Caco-2 (cell line): Measurements from ENCODE around the gene RNF41. TPM values are rescaled to one million over a fixed set of nuclear protein-coding genes. Genes with fewer than 3 reads are reported as not detected.
A peak's percentile ranks its signal among the peaks of the same experiment; 100 is the strongest.
"Not testable (repeated sequence)": the region's sequence is repeated elsewhere in the genome, so short reads cannot be mapped to it uniquely, and the experiment has no call there.

Experiments used
- BruUV-seq: library from RNA; stranded (reverse); fragments of 400-500 nt; replicated peaks from 2 replicates; lab custom pipeline; 2021; lab: Mats Ljungman, UMichigan
- CTCF ChIA-PET: fragments of 300-600 bp; sonication (Branson Sonifier 250); formaldehyde crosslinking; loops from one replicate; lab custom pipeline; 2022; ENCODE audit warnings: antibody characterized with exemption; lab: Charles Lee
- POLR2A ChIA-PET: fragments of 300-600 bp; sonication (Branson Sonifier 250); formaldehyde crosslinking; loops from one replicate; lab custom pipeline; 2022; ENCODE audit warnings: antibody characterized with exemption; lab: Charles Lee
- DNase-seq, 2 experiments: peaks; one replicate each; pipeline versions ENCODE4 v3.0.0 to v3.0.0-alpha.2; 2020 to 2022
- H3K27me3 ChIP-seq: replicated peaks from 2 replicates; pipeline ENCODE4 v1.6.0; 2011; ENCODE audit warnings: low read length; ENCODE audit not compliant: control insufficient read depth, insufficient read depth
- H3K36me3 ChIP-seq: 2 replicates; pipeline ENCODE4 v1.5.1; 2011; ENCODE audit warnings: low read length; ENCODE audit not compliant: control insufficient read depth, insufficient read depth
- H3K4me1 ChIP-seq: fragments of 250-450 bp; sonication (Bioruptor Pico); 2 replicates; pipeline ENCODE4 v1.5.1; 2020; ENCODE audit warnings: mild to moderate bottlenecking
- H3K4me3 ChIP-seq: 2 replicates; pipeline ENCODE4 v1.5.1; 2011; ENCODE audit warnings: low read depth, mild to moderate bottlenecking, control low read depth, low read length
- H3K9me3 ChIP-seq: fragments of 250-450 bp; sonication (Bioruptor Pico); 2 replicates; pipeline ENCODE4 v1.5.1; 2020; ENCODE audit warnings: mild to moderate bottlenecking, moderate library complexity
- H3K27ac Mint-ChIP-seq: one replicate; pipeline ENCODE4 v1.8.0; 2022; ENCODE audit warnings: mixed read lengths; ENCODE audit not compliant: unreplicated experiment
- H3K27me3 Mint-ChIP-seq: one replicate; pipeline ENCODE4 v1.8.0; 2022; ENCODE audit warnings: mixed read lengths; ENCODE audit not compliant: insufficient read depth, unreplicated experiment
- H3K36me3 Mint-ChIP-seq: one replicate; pipeline ENCODE4 v1.8.0; 2022; ENCODE audit warnings: mild to moderate bottlenecking, mixed read lengths; ENCODE audit not compliant: insufficient read depth, unreplicated experiment
- H3K4me1 Mint-ChIP-seq: one replicate; pipeline ENCODE4 v1.8.0; 2022; ENCODE audit warnings: low read depth, mixed read lengths; ENCODE audit not compliant: unreplicated experiment
- H3K4me3 Mint-ChIP-seq: one replicate; pipeline ENCODE4 v1.8.0; 2022; ENCODE audit warnings: mild to moderate bottlenecking, moderate library complexity, mixed read lengths; ENCODE audit not compliant: unreplicated experiment
- H3K9me3 Mint-ChIP-seq: one replicate; pipeline ENCODE4 v1.8.0; 2022; ENCODE audit warnings: mixed read lengths; ENCODE audit not compliant: unreplicated experiment
- intact Hi-C: fragments of 100-400 bp; cut with micrococcal nuclease; formaldehyde crosslinking; loops from one replicate; pipeline ENCODE4 v1.10.0; 2022; ENCODE audit not compliant: unreplicated experiment
- total RNA-seq: library from RNA; stranded (reverse); gene quantifications from 2 replicates; pipeline ENCODE4 v1.2.3, GENCODE V29; 2022
- TF ChIP-seq, protein P1 (sequence below), 2 experiments: fragments of 200-600 bp in 1 of 2; IDR thresholded peaks; 1 replicate in 1 of 2; 2 replicates in 1 of 2; pipeline versions ENCODE4 v1.5.1 to v1.8.0; 2011 to 2022; ENCODE audit warnings: antibody characterized with exemption in 1 of 2, control low read depth in 1 of 2, inconsistent platforms in 1 of 2, low read depth in 1 of 2, low read length in 1 of 2, mild to moderate bottlenecking in 1 of 2, moderate library complexity in 1 of 2; ENCODE audit not compliant: insufficient read depth in 1 of 2, severe bottlenecking in 1 of 2, unreplicated experiment in 1 of 2

RNF41 gene
- total RNA-seq, 1 experiment from 2014 or later: 53.4 TPM

DNA sequence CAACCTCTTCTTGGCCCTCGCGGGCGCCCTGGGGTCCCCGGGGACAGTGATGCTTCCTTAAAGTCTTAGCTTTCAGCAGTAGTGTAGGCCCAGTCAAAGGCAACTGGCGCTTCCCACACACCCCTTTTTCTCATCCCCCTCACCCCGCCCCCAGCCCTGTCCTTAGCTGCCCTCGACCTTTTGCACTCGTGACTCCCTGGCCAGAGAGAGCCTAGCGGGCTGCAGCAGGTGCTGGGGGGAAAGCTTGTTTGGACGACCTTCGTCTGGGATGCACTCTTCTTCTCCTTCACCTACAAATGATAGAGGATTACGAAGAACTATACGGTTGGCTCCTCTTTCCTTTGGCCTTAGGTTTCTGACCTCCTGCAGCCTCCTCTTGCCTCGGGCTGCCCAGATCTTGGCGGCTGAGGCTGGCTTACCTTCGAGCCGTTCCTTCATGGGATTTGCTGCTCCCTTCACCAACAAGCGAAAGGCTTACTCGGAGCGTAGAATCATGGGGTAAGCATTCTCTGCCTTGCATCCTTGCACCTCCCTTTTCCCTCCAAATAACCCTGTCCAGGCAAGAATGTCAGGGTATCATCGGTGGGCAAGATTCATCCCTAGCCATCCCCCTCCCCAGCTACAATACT, 45.8 kb upstream of the RNF41 start:
- Mint-ChIP-seq H3K27ac (peak overlapping the region; percentile 61), H3K27me3 (no peaks in the 10 kb centered on the region), H3K36me3 (peaks cover 33% of the 10 kb centered on the region), H3K4me1 (peaks cover 6% of the 10 kb centered on the region), H3K4me3 (peak overlapping the region; percentile 83), H3K9me3 (no peaks in the 10 kb centered on the region)
- TF ChIP-seq, protein P1, sequence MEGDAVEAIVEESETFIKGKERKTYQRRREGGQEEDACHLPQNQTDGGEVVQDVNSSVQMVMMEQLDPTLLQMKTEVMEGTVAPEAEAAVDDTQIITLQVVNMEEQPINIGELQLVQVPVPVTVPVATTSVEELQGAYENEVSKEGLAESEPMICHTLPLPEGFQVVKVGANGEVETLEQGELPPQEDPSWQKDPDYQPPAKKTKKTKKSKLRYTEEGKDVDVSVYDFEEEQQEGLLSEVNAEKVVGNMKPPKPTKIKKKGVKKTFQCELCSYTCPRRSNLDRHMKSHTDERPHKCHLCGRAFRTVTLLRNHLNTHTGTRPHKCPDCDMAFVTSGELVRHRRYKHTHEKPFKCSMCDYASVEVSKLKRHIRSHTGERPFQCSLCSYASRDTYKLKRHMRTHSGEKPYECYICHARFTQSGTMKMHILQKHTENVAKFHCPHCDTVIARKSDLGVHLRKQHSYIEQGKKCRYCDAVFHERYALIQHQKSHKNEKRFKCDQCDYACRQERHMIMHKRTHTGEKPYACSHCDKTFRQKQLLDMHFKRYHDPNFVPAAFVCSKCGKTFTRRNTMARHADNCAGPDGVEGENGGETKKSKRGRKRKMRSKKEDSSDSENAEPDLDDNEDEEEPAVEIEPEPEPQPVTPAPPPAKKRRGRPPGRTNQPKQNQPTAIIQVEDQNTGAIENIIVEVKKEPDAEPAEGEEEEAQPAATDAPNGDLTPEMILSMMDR (IDR thresholded peaks at IDR 0.05; ENCODE audit: insufficient read depth in 1 of 2, low read depth in 1 of 2, low read length in 1 of 2, severe bottlenecking in 1 of 2, unreplicated experiment in 1 of 2): no peak
- Histone ChIP-seq H3K4me3 (peak overlapping the region; percentile 65), H3K4me1 (peaks cover 5% of the 10 kb centered on the region), H3K27me3 (no peaks in the 10 kb centered on the region), H3K36me3 (no peaks in the 10 kb centered on the region; the same call in 1 of the 2 replicates), H3K9me3 (no peaks in the 10 kb centered on the region)
- intact Hi-C loops: loop anchor here (1.0 to 2.0 kb wide), 6 partner anchors 19 to 149 kb away; partner anchors contain the start of genes CS, SLC39A5 and ZC3H10
- peak in 1 of 2 experiments; percentile 30 for DNase-seq
- no TSS peak for BruUV-seq
- ChIA-PET POLR2A (interaction anchor here (1.0 to 2.0 kb wide), 4 partner anchors 24 to 294 kb away, joined by 3 to 12 read pairs (median 6); partner anchors contain the start of genes RAB5B, RNF41 and STAT2), CTCF (interaction anchor here (0.6 to 2.2 kb wide), 6 partner anchors 9 to 61 kb away, joined by 3 to 13 read pairs (median 4); partner anchors contain the start of genes ANKRD52 and RNF41)

DNA sequence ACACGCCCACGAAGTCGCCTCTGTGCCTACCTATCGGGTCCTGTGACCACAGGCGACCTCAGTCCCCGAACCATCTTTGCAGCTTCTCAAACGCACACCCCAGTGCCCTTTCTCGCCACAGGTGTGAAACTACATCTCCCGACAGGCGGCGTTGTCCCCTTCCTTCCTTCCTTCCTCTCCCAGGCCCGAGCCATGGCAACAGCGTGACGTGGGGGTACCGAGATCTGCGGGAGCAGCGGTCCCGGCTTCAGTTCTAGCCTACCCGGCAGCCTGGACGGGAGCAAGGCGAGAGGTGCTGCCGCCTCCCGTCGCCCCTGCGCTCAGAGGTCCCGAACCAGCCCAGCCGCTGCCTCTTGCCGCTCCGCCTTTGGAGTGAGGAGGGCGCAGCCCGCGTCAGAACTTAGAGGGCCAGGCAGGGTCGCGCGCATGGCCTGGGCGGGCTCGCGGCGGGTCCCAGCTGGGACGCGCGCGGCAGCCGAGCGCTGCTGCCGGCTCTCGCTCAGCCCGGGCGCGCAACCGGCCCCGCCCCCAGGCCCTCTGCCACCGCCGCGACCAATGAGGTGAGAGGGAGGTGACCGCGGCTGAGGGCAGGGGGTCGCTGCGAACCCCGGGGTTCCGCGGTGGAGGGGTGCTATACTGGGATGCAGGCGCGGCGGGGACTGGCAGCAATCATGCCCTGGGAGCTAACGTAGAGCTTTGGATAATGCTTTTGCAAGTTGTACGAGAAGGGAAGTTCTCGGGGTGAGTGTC, 45.1 kb upstream of the RNF41 start, which contains the start of gene COQ10A:
TSS of gene COQ10A (plus strand) at position 250 of the 750 bp plus-strand sequence. CDS start at position 427, 177 bp downstream.
- H3K27me3 Mint-ChIP-seq: no peaks in the 10 kb centered on the region
- Histone ChIP-seq H3K9me3 (no peaks in the 10 kb centered on the region), H3K36me3 (no peaks in the 10 kb centered on the region; the same call in 1 of the 2 replicates), H3K4me1 (peaks cover 12% of the 10 kb centered on the region), H3K4me3 (peak within 1 kb of the TSS; percentile 65), H3K27me3 (no peaks in the 10 kb centered on the region)
- POLR2A ChIA-PET: interaction anchor here (0.5 to 2.0 kb wide), 9 partner anchors 19 to 293 kb away, joined by 3 to 12 read pairs (median 4); partner anchors contain the start of genes RAB5B, RNF41, SMARCC2 and STAT2
- intact Hi-C loops: loop anchor here (1.0 to 2.0 kb wide), 6 partner anchors 20 to 148 kb away; partner anchors contain the start of genes CS, SLC39A5 and ZC3H10
- H3K9me3 Mint-ChIP-seq: peaks cover 6% of the 10 kb centered on the region
- TF ChIP-seq, protein P1 (IDR thresholded peaks at IDR 0.05; ENCODE audit: insufficient read depth in 1 of 2, low read depth in 1 of 2, low read length in 1 of 2, severe bottlenecking in 1 of 2, unreplicated experiment in 1 of 2): peak; percentile 39 to 74
- peak within 1 kb of the TSS; percentile 61 for H3K27ac Mint-ChIP-seq
- TSS peak; percentile 63 for BruUV-seq
- peak; percentile 90 to 92 for DNase-seq
- CTCF ChIA-PET: interaction anchor here (0.6 to 2.2 kb wide), 9 partner anchors 8 to 78 kb away, joined by 3 to 13 read pairs (median 3); partner anchors contain the start of genes ANKRD52, CNPY2, RNF41 and SMARCC2
- peaks cover 30% of the 10 kb centered on the region for H3K36me3 Mint-ChIP-seq
- peak within 1 kb of the TSS; percentile 83 for H3K4me3 Mint-ChIP-seq
- H3K4me1 Mint-ChIP-seq: peaks cover 12% of the 10 kb centered on the region

DNA sequence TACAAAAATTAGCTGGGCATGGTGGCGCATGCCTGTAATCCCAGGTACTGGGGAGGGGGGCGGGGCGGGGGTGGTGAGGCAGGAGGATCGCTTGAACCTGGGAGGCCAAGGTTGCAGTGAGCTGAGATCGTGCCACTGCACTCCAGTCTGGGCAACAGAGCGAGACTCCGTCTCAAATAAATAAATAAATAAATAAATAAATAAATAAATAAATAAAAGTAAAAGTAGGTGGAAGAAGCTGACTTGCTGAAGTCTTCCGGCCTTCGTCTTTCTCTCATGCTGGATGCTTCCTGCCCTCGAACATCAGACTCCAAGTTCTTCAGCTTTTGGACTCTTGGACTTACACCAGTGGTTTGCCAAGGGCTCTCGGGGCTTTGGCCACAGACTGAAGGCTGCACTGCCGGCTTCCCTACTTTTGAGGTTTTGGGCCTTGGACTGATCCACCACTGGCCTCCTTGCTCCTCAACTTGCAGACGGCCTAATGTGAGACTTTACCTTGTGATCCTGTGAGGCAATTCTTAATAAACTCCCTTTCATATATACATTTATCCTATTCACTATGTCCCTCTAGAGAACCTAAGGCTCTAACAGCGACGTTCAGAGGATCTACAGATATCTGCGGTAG, 44.5 kb upstream of the RNF41 start:
- BruUV-seq, H3K27me3 ChIP-seq, H3K9me3 ChIP-seq, DNase-seq, H3K9me3 Mint-ChIP-seq, H3K27me3 Mint-ChIP-seq, H3K36me3 ChIP-seq: not testable (repeated sequence)
- POLR2A ChIA-PET: interaction anchor here (0.5 to 2.0 kb wide), 8 partner anchors 19 to 102 kb away, joined by 3 to 12 read pairs (median 4); partner anchors contain the start of genes RNF41, SMARCC2 and STAT2
- Mint-ChIP-seq H3K4me1 (peaks cover 18% of the 10 kb centered on the region), H3K27ac (peak overlapping the region; percentile 61), H3K4me3 (peak overlapping the region; percentile 83), H3K36me3 (peaks cover 30% of the 10 kb centered on the region)
- intact Hi-C loops: loop anchor here (2.0 kb wide), 5 partner anchors 21 to 147 kb away; partner anchors contain the start of genes CS, SLC39A5 and ZC3H10
- CTCF ChIA-PET: interaction anchor here (0.6 to 2.2 kb wide), 8 partner anchors 8 to 77 kb away, joined by 3 to 13 read pairs (median 4); partner anchors contain the start of genes ANKRD52, CNPY2, RNF41 and SMARCC2
- Histone ChIP-seq H3K4me3 (peak overlapping the region; percentile 65), H3K4me1 (peaks cover 19% of the 10 kb centered on the region)

DNA sequence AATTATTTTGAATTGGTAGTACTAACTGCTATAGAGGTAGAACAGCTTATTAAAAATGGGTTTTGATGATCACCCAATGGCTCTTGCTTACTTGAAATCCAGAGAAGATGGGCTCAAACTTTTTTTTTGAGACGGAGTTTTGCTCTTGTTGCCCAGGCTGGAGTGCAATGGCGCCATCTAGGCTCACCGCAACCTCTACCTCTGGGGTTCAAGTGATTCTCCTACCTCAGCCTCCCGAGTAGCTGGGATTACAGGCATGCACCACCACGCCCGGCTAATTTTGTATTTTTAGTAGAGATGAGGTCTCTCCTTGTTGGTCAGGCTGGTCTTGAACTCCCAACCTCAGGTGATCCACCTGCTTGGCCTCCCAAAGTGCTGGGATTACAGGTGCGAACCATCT, 41.2 kb upstream of the RNF41 start:
- H3K27ac Mint-ChIP-seq, DNase-seq, H3K9me3 Mint-ChIP-seq, BruUV-seq, intact Hi-C loops, H3K4me3 Mint-ChIP-seq, POLR2A ChIA-PET, H3K27me3 ChIP-seq, H3K27me3 Mint-ChIP-seq, H3K9me3 ChIP-seq, H3K4me3 ChIP-seq, H3K36me3 Mint-ChIP-seq, H3K36me3 ChIP-seq: not testable (repeated sequence)
- CTCF ChIA-PET: interaction anchor here (0.7 kb wide), 1 partner anchor 32 kb away, joined by 3 read pairs; no protein-coding TSS in a partner anchor
- peaks cover 31% of the 10 kb centered on the region for H3K4me1 ChIP-seq
- peaks cover 33% of the 10 kb centered on the region for H3K4me1 Mint-ChIP-seq
